Stimulated activated CD8-positive, alpha-beta memory T cell treated with anti-CD3 and anti-CD28 coated beads, Interleukin-15, amount 100 ng/mL, for 48 hours (primary cell): ENCODE results near the gene GTPBP3.

Experiments used
- DNase-seq, 2 donors: peaks; one replicate each; pipeline ENCODE4 v3.0.0-alpha.2; 2020; ENCODE audit warnings: low read depth in 2 of 2

The GTPBP3 gene

DNA sequence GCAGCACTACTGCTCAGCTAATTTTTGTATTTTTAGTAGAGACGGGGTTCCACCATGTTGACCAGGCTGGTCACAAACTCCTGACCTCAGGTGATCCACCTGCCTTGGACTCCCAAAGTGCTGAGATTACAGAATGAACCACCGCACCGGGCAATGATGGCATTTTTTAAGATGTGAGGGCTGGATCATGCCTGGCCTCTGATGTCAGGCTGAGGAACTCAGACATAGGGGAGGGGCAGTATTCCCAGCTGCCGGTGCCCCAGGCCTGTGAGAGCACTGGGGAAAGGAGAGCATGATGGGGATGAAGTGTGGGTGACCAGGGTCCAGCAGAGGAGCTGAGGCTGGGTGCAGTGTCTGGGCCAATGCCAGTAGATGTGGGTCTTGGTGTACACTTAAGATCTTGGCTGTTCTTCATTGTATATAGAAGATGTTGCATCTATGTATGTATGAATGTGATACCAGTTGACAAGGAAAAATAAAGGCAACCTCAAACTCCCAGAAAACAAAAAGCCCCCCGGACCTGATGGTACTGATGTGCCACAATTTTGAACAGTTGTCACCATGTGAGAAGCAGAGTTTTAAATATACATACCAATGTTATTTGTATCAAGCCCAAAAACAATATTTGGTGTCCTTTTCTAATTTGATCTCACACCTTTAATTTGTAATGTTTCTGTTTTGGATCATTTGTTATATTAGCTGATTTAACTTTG is 43.2 kb downstream of the GTPBP3 start:
- DNase-seq, result no peak

DNA sequence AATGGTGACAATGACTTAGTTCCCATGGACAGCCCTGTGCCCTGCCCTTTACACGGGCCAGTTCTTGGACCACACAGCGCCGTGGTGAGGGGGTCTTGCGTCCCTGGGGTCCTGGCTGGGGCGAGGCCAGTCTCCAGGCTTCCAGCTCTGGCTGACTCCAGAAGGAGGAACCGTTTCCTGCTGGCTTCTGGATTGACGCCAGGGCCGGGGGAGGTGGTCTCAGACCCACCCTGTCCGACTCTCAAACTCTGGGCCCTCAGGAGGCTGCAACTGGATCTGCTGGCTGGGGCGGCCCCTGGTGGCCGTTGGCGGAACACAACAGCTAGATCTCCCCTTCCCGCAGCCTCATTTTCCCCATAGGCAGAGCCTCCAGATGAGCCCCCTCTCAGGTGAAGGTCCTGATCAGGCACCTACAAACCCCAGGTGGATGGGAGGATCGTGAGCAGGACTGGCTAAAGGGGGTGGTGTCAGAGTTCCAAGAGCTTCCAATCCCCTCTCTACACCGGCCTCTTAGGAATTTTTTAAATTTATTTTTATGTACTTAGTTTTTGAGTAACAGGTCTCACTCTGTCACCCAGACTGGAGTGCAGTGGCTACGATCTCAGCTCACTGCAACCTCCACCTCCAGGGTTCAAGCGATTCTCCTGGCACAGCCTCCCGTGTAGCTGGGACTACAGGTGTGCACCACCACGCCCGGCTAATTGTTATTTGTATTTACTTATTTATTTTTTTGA is 48.7 kb downstream of the GTPBP3 start:
- DNase-seq, result no peak

DNA sequence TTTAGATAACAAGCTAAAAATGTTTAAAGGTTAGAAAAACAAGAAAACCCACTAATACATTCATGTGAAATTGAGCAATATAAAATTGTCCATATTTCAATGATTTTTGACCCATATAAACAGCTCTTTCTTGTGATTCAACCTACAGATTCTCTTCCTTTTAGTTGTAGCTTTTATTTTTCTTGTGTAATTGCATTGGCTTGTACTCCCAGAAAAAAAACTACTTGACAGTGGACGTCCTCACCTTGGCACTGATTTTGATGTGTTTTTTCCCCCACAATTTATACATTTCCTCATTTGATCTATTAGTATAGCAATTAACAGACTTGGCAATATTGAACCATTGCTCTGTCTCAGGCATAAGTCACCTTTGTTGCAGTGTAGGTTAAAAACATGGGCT is 51.9 kb downstream of the GTPBP3 start:
- no peak for DNase-seq

DNA sequence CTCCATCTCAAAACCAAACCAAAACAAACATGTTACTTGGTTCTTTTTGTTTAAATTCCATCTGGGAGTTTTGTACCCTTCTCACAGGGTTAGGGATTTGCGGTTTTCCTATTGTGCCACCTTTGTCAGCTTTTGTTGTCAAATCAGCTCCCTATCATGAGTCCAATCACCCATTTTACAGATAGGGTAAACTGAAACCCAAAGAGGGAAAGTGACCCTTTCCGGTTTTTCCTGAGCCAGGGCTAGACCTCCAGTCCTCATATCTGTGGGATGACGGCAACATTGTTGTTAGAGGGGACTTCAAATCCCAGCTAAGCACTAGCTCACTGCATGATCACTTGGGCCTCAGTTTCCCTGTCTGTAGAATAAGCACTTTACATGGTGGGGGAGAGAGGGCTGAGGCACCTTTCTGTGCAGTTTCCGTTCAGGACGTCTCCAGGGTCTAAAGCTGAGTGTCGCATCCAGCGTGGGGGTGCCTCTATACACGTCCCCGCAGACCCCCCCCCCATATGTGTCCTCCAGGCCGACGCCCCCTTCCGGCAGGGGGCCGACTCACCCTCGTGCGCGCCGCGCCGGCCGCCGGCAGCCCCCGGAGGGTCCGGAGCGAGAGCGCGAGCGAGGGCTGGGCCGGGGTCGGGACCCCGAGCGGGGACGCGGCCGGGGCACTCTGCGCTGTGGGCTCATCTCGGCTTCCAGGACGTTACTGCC is 52.8 kb downstream of the GTPBP3 start:
- no peak for DNase-seq

DNA sequence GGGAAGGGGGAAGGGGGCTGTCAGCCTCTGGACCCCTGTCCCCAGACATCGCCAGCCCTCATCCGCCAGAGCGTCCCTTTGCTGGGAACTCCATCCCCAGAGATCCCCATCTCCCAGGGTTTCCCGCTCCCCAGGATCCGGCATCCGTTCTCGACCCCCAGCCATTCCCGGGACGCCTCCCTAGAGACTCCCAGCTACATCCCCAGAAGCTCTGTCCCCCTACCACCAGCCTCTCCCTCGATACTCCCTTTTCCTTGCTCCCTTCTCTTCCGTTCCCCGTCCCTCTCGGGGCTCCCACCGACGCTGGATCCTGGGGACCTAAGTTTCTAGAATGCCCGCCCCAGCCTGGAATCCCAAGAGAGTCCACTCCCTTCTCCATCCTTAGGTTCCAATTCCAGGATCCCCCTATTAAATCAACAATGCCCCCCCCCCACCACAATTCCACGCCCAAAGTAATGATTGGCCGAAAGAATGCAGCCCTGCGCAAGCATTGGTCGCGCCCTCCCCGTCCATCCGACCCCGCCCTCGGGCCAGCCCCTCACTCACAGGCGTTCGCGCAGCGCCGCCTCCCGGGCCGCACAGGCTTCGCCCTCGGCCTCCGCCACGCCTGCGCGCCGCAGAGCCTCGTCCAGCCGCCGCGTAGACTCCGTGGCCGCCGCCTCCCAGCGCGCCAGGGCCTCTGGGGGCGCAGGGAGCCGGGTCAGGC is 53.5 kb downstream of the GTPBP3 start:
- peak; percentile 87 for DNase-seq

DNA sequence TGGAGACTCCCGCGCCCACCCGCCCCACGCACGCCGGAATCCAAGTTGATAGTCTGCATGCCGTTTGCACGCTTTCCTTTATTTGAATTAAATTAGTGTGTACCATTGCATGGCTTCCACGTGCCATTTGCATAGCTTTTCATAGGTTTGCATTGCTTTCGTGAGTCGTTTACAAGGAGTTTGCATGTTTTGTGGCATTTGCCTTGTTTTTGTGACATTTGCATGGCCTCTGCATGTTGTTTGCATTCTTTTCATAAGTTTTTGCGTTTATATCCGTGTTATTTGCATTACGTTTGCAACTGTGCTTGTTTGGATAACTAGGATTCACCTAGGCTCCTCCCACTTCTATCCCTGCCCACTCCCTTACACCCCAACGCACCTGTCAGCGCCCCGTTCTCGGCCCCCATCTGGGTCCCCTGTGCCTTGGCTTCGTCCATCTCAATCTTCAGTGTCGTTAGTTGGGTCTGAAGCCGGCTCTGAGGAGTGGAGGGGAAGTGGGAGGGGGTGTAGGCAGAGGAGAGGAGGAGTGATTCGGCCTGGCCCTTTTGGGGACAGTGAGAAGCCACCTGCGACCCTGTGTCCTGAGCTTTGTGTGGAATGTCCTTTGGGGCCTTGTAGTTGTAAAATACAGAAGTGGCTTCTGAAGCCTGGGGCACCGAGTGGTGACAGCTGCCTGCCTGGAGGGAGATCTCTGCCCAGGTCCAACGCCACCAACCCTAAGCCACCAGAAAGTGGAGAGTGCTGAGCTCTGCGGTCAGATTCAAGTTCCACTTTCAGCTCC is 54.2 kb downstream of the GTPBP3 start:
- DNase-seq, result no peak
